ENCODE data around the gene CHST13.

- no peak for TF ChIP-seq SUZ12 (IDR thresholded peaks at IDR 0.05; ENCODE audit: extremely low read depth, insufficient read depth, insufficient read length)
- TF ChIP-seq YY1 (IDR thresholded peaks at IDR 0.05; ENCODE audit: insufficient read depth, insufficient read length) = no peak
- TF ChIP-seq ZNF274 (IDR thresholded peaks at IDR 0.05; ENCODE audit: low read depth, low read length) = no peak
Observed at GRCh38 chr3:126482503-126483255, 41.3 kb upstream of the CHST13 start.
